A549 (cell line): ENCODE measurements around the gene NAA50.

ENCODE experiments used
- CHD2 ChIP-seq: fragments of 150-350 bp; IDR thresholded peaks from 2 replicates; pipeline ENCODE4 v1.6.1; 2014; ENCODE audit warnings: low read length; ENCODE audit not compliant: partially characterized antibody
- EP300 ChIP-seq, 2 experiments: fragments of >200 bp; sonication (Bioruptor Twin); formaldehyde crosslinking; IDR thresholded peaks; 2 replicates in 1 of 2; 3 replicates in 1 of 2; pipeline ENCODE4 v1.6.1; 2016 to 2017
- ESRRA ChIP-seq: fragments of 150-350 bp; IDR thresholded peaks from 2 replicates; pipeline ENCODE4 v1.6.1; 2014; ENCODE audit warnings: mild to moderate bottlenecking, low read length, borderline replicate concordance
- KDM5A ChIP-seq: fragments of 200-600 bp; sonication (generic); IDR thresholded peaks from 2 replicates; pipeline ENCODE4 v1.6.1; 2016; ENCODE audit warnings: antibody characterized with exemption, mild to moderate bottlenecking
- MAFK ChIP-seq: fragments of 450-650 bp; IDR thresholded peaks from 2 replicates; pipeline ENCODE4 v1.6.1; 2014; ENCODE audit not compliant: partially characterized antibody
- MAX ChIP-seq: IDR thresholded peaks from 2 replicates; pipeline ENCODE4 v1.6.1; 2012
- MAZ ChIP-seq: fragments of 150-350 bp; IDR thresholded peaks from 2 replicates; pipeline ENCODE4 v1.6.1; 2014; ENCODE audit warnings: antibody characterized with exemption, low read depth, low read length, borderline replicate concordance
- MYC ChIP-seq: IDR thresholded peaks from 2 replicates; pipeline ENCODE4 v1.6.1; 2012; ENCODE audit warnings: mild to moderate bottlenecking, inconsistent platforms, low read length, improper control_type of control experiment, borderline replicate concordance
- POLR2A ChIP-seq: IDR thresholded peaks from 2 replicates; pipeline ENCODE4 v1.6.1; 2012; ENCODE audit warnings: mild to moderate bottlenecking, low read length
- RAD21 ChIP-seq, 2 experiments: fragments of >200 bp in 1 of 2; sonication (Bioruptor Twin) in 1 of 2; formaldehyde crosslinking in 1 of 2; IDR thresholded peaks in 1 of 2; conservative IDR thresholded peaks in 1 of 2; 2 replicates in 1 of 2; 3 replicates in 1 of 2; pipeline ENCODE4 v1.6.1; 2012 to 2018; ENCODE audit warnings: inconsistent platforms in 1 of 2
- RARB ChIP-seq: fragments of 250-450 bp; sonication (Bioruptor Pico); IDR thresholded peaks from 2 replicates; pipeline ENCODE4 v1.8.0; 2021; ENCODE audit warnings: mild to moderate bottlenecking, moderate library complexity
- RCOR1 ChIP-seq: fragments of 150-350 bp; IDR thresholded peaks from 2 replicates; pipeline ENCODE4 v1.6.1; 2014; ENCODE audit warnings: antibody characterized with exemption, low read length, low read depth
- ZC3H11A ChIP-seq: fragments of 450-650 bp; IDR thresholded peaks from 2 replicates; pipeline ENCODE4 v1.6.1; 2014; ENCODE audit warnings: antibody characterized with exemption, mild to moderate bottlenecking
- TF ChIP-seq, protein P1 (sequence below): fragments of >200 bp; sonication (Bioruptor Twin); formaldehyde crosslinking; IDR thresholded peaks from 3 replicates; pipeline ENCODE4 v1.5.1; 2016

- TF ChIP-seq, protein P1, sequence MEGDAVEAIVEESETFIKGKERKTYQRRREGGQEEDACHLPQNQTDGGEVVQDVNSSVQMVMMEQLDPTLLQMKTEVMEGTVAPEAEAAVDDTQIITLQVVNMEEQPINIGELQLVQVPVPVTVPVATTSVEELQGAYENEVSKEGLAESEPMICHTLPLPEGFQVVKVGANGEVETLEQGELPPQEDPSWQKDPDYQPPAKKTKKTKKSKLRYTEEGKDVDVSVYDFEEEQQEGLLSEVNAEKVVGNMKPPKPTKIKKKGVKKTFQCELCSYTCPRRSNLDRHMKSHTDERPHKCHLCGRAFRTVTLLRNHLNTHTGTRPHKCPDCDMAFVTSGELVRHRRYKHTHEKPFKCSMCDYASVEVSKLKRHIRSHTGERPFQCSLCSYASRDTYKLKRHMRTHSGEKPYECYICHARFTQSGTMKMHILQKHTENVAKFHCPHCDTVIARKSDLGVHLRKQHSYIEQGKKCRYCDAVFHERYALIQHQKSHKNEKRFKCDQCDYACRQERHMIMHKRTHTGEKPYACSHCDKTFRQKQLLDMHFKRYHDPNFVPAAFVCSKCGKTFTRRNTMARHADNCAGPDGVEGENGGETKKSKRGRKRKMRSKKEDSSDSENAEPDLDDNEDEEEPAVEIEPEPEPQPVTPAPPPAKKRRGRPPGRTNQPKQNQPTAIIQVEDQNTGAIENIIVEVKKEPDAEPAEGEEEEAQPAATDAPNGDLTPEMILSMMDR = no peak
- TF ChIP-seq RARB (CRISPR knock-in tag) = no peak
- no peak for TF ChIP-seq ZC3H11A
- TF ChIP-seq POLR2A = no peak
- TF ChIP-seq MAFK = no peak
- no peak for TF ChIP-seq EP300 (IDR thresholded peaks at IDR 0.05)
- no peak for TF ChIP-seq MYC
- TF ChIP-seq RCOR1 = no peak
- no peak for TF ChIP-seq KDM5A
- TF ChIP-seq CHD2 = no peak
- no peak for TF ChIP-seq RAD21 (conservative IDR thresholded peaks at IDR 0.05 in 1 of 2, IDR thresholded peaks at IDR 0.05 in 1 of 2)
- TF ChIP-seq MAZ = no peak
- TF ChIP-seq ESRRA = no peak
- TF ChIP-seq MAX = no peak
These were observed 59.9 kb downstream of the NAA50 start for GRCh38 chr3:113685956-113686721.
